HG02763 (cell line): ENCODE measurements around the gene NLRP10.

Experiments
- ATAC-seq: cut with Tn5 transposase; IDR thresholded peaks from one replicate; pipeline ENCODE4 v1.9.1; 2021; ENCODE audit warnings: mild to moderate bottlenecking, moderate library complexity; ENCODE audit not compliant: unreplicated experiment

Gene NLRP10

GRCh38 chr11:7977232-7977917 lies 12.1 kb upstream of the NLRP10 start:
- ATAC-seq = no peak

GRCh38 chr11:7974668-7975067 lies 9.4 kb upstream of the NLRP10 start:
- no peak for ATAC-seq

DNA sequence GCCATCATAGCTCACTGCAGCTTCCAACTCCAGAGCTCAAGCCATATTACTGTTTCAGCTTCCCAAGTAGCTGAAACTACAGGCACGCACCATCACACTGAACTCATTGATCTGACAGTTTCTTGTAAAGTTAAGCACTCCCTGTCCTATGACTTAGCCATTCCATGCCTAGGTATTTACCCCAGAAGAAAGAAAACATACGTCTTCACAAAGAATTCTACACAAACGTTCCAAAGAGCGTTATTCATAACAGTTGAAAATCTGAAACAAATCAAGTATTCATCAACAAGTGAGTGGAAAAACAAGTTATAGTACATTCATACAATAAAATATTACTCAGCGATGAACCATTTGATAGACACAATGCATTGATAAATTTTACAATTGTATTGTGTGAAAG lies 7.8 kb upstream of the NLRP10 start:
- no peak for ATAC-seq

GRCh38 chr11:7971846-7972245 lies 6.6 kb upstream of the NLRP10 start:
- ATAC-seq = no peak

GRCh38 chr11:7969756-7970646 lies 4.8 kb upstream of the NLRP10 start:
- ATAC-seq = no peak

- ATAC-seq = no peak
These were observed 3.4 kb upstream of the NLRP10 start for GRCh38 chr11:7968686-7969085.

DNA sequence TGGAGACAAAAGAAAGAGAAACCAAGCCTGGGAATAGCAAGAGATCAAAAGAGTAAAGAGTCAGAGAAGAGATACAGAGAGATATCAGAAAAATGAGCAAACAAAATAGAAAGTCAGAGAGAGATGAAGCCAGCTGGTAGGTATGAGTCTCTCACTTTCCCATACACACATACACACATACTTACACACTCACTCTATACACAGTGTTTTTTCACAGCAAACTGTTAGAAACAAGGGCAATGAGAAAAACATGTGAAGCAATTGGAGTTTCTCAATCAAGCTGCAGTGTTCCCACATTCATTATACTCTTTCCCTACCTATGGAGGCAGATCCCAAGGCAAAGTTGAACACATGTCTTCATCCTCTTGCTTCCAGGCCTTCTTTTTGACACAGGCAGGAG lies 2.6 kb upstream of the NLRP10 start:
- ATAC-seq = no peak

- ATAC-seq = no peak
These were observed 1.9 kb upstream of the NLRP10 start for GRCh38 chr11:7967097-7967496.

GRCh38 chr11:7964873-7965272 lies 374 bp downstream of the NLRP10 start:
- no peak for ATAC-seq

DNA sequence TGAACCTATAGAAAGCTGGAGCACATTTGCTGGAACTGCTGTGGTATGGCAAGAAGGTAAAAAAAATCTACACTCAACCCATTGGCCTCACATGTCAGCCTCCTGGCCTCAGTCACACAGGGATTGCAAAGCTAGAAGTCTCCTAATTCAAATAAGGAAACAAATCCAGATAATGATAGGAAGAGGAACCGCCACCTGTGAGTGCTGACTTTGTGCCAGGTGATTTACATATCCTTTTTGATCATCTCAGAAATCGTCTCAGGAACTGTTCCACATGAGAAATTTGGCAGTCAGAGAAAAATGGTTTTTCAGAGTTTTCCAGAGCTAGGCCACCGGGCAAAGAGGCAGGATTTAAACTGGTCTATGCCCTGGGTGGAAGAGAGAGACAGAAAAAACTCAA lies 986 bp downstream of the NLRP10 start:
- ATAC-seq = no peak

DNA sequence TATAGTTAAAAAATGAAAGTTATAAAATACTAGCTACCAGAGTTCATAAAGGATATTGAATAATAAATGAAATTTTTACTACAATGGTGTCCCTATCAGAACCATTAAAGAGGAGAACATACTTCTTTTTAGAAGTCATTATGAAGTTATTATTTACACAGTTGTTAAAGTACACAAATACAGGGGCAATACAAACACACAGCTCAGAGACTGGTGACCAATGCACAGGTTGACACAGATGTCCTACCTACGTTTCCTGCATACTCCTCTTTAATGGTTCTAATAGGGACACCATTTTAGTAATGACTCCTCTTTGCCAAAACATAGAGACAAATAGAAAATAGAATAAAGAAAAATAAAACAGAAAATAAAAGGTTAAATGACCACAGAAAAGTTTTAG lies 10.1 kb downstream of the NLRP10 start:
- no peak for ATAC-seq

GRCh38 chr11:7949934-7950333 lies 15.3 kb downstream of the NLRP10 start:
- ATAC-seq = no peak

GRCh38 chr11:7944123-7944522 lies 21.1 kb downstream of the NLRP10 start:
- ATAC-seq = no peak

DNA sequence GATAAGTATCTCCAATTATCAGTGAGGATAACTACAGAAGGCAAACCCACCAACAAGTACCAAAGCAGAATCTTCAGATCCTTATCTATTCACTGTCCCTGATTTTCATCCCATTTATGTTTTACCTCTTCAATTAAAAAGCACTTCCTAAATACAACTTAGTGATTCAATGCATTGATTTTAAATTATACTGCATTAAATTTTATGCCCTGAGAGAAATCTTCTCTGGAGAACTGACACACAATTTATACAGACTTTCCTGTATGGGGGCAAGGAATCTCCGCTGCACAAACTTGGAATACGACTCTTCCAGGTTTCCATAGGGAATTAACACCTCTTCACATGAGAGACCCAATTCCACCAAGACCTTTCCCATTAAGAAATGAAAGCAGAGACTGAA lies 23.6 kb downstream of the NLRP10 start, which contains the start of gene OR10A3:
Gene OR10A3, minus strand, starts transcription at position 101 of the 400 bp plus-strand sequence. CDS start 2,188 bp downstream, outside the sequence.
- ATAC-seq = no peak

DNA sequence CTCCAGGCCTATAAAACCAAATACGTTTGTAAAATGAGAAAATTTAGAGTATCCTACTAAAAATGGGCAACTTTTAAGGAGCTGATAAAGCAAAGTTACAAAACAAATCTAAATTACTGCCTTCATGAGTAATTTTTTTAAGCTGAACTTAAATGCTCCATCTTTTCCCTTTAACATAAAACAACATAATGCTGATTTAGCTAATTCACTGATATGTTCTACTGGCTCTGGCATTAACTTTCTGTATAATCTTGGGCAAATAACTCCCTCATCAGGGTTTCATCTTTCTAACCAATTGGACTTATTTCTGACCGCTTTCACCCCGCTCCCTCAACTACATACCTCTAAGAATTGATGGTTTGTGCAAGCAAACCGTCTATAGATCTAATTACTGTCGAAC lies 24.1 kb downstream of the NLRP10 start:
- ATAC-seq = no peak

DNA sequence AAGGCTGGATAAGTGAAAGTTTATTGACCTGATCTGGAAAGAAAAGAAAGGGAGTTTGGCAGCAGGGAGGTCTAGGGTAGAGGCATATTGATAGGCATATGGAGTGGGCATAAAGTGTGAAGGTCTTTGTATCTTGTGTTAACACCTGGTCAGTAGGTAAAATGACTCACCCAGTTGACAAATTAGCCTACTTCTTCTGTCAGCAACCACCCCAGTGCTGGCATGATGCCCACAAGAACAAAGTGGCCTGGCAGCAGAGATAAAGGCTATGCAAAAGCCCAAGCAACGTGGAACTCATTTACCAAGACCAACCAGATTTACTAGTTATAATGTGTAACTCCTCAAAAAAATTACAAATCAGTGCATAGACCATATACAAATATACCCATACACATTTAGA lies 28.6 kb downstream of the NLRP10 start:
- ATAC-seq = no peak

GRCh38 chr11:7931168-7931567 lies 34.1 kb downstream of the NLRP10 start, which contains the start of gene OR10A6:
Gene OR10A6 (minus strand): TSS chr11:7931268. CDS start chr11:7928662, 2,606 bp downstream.
- ATAC-seq = no peak

- ATAC-seq = no peak
These were observed 37.6 kb downstream of the NLRP10 start for GRCh38 chr11:7927635-7928034.

DNA sequence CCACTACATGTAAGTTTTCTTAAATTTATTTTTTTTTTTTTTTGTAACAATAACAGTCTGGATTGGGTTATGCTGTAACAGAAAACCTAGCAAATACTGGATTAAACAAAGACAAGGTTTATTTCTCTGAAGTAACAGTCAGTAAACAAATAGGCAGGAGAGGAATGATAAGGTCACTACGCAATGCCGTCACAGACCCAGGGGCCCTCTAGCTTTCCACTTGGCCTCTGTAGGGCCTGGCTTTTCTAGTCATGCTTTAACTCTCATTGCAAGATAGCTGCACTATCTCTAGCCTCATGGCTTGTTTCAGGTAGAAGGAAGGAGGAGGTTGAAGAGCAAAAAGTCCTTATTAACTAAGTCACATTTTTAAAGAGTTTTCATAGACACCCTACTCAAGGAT lies 40.7 kb downstream of the NLRP10 start:
- ATAC-seq = no peak

- ATAC-seq = no peak
These were observed 47.1 kb downstream of the NLRP10 start for GRCh38 chr11:7918141-7918540.
